ENCODE measurements around the gene NFATC1. TPM values are rescaled to one million over a fixed set of nuclear protein-coding genes. Genes with fewer than 3 reads are reported as not detected.
A peak's percentile ranks its signal among the peaks of the same experiment; 100 is the strongest.

Gene NFATC1
- total RNA-seq, 1 donor from 2014 or later: 0.53 TPM

DNA sequence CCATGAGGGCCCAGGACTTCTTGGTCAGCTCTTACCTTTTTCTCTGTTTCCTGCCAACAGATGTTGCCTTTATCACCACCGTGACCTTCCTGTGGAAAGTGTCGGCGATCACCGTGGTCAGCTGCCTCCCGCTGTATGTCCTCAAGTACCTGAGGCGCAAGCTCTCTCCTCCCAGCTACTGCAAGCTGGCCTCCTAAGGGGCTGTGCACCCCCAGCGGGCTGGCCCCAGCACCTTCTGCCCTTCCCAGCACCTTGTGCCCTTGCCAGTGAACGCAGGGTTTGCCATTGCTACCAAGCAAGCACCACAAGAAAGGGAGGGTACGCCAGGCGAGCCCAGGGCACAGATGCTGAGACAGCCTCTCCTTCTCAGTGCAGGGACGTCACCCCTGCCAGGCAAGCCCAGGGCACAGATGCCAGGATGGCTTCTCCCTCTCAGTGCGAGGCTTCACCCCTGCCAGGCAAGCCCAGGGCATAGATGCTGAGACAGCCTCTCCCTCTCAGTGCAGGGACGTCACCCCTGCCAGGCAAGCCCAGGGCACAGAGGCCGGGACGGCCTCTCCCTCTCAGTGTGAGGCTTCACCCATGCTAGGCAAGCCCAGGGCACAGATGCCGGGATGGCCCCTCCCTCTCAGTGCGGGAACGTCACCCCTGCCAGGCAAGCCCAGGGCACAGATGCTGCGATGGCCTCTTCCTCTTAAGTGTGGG is 18.4 kb upstream of the NFATC1 start:
- DNase-seq (ENCODE audit: low read depth) (no peak), FAIRE-seq (no peak)

DNA sequence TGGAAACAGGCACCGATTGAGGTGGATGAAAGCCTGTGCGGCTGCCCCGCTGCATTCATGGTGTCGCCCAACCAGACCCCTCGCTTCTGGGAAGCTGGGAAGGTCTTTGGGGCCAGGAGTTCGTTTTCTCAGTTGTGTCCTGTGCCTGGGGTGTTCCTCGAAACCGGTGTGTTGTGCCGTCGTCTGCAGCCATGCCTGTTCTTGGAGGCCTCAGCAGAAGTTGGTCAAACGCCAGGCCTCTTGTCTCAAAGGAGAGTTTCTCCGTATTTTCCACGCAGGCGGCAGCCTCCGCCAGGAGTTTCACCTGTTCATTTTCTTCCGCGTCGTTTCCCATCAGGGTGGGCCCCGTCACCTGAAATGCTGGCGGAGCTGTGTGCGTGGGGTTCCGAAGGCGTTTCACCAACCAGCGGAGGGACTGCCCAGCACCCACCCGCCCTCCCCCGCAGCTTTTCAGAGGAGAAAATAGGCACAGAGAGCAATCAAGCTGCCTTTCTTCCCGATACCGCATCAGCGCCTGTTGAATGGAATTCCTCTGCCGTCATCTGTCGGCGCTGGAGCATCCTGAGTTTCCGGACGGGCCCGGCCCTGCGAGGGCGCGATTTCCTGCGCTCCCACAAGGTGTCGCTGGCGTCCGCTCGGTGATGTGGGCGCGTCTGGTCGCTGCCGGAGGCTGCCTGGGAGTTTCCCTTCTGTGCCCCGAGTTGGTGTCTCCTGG is 17.0 kb upstream of the NFATC1 start:
- peak; percentile 51 for DNase-seq (ENCODE audit: low read depth)
- H3K4me3 ChIP-seq (ENCODE audit: low read depth, low read length): no peak overlapping the region
- FAIRE-seq: no peak
- no peaks in the 10 kb centered on the region for H3K27me3 ChIP-seq (ENCODE audit: control insufficient read depth, insufficient read depth, low read length)
- TF ChIP-seq, protein P1, sequence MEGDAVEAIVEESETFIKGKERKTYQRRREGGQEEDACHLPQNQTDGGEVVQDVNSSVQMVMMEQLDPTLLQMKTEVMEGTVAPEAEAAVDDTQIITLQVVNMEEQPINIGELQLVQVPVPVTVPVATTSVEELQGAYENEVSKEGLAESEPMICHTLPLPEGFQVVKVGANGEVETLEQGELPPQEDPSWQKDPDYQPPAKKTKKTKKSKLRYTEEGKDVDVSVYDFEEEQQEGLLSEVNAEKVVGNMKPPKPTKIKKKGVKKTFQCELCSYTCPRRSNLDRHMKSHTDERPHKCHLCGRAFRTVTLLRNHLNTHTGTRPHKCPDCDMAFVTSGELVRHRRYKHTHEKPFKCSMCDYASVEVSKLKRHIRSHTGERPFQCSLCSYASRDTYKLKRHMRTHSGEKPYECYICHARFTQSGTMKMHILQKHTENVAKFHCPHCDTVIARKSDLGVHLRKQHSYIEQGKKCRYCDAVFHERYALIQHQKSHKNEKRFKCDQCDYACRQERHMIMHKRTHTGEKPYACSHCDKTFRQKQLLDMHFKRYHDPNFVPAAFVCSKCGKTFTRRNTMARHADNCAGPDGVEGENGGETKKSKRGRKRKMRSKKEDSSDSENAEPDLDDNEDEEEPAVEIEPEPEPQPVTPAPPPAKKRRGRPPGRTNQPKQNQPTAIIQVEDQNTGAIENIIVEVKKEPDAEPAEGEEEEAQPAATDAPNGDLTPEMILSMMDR (IDR thresholded peaks at IDR 0.05; ENCODE audit: insufficient read depth, low read length, severe bottlenecking): peak; percentile 99
- H3K36me3 ChIP-seq (ENCODE audit: control insufficient read depth, insufficient read depth, low read length): peaks cover 3% of the 10 kb centered on the region

More for the DNA sequence above, 18.4 kb upstream of the NFATC1 start:
- Histone ChIP-seq H3K36me3 (ENCODE audit: control insufficient read depth, insufficient read depth, low read length) (peaks cover 3% of the 10 kb centered on the region), H3K27me3 (ENCODE audit: control insufficient read depth, insufficient read depth, low read length) (no peaks in the 10 kb centered on the region), H3K4me3 (ENCODE audit: low read depth, low read length) (no peak overlapping the region)
- TF ChIP-seq, protein P1 (IDR thresholded peaks at IDR 0.05; ENCODE audit: insufficient read depth, low read length, severe bottlenecking): no peak

DNA sequence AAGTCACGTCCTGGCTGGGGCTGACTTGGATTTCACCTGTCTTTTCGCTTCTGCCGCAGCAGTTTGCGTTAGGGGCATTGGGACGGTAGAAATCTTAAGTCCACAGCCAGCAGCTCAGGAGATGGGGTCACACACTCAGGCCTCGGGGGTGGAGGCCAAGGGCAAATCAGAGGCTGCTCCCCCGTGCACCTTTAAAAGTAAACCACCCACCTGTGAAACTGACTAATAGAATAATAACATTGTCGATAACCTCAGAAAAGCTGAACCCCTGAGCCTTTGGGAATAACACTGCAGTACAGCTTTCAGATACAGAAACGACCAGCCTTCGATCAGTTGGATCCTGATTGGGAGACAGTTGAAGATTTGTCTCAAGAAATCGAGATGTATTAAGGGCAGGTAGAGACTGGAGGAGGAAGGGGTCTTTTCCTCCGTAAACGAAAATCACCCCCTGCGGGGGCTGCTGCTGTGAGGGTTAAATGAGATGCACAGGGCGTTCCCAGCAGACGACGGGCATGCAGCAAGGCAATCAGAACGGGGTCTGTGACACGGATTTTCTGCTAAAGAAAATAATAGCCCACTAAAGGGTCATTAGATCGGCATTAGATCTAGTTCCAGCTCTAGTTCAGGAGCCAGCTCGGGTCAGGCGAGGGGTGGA is 16.4 kb upstream of the NFATC1 start:
- Histone ChIP-seq H3K27me3 (ENCODE audit: control insufficient read depth, insufficient read depth, low read length) (no peaks in the 10 kb centered on the region), H3K36me3 (ENCODE audit: control insufficient read depth, insufficient read depth, low read length) (peaks cover 3% of the 10 kb centered on the region), H3K4me3 (ENCODE audit: low read depth, low read length) (no peak overlapping the region)
- DNase-seq (ENCODE audit: low read depth): no peak
- FAIRE-seq: no peak
- TF ChIP-seq, protein P1 (IDR thresholded peaks at IDR 0.05; ENCODE audit: insufficient read depth, low read length, severe bottlenecking): no peak

DNA sequence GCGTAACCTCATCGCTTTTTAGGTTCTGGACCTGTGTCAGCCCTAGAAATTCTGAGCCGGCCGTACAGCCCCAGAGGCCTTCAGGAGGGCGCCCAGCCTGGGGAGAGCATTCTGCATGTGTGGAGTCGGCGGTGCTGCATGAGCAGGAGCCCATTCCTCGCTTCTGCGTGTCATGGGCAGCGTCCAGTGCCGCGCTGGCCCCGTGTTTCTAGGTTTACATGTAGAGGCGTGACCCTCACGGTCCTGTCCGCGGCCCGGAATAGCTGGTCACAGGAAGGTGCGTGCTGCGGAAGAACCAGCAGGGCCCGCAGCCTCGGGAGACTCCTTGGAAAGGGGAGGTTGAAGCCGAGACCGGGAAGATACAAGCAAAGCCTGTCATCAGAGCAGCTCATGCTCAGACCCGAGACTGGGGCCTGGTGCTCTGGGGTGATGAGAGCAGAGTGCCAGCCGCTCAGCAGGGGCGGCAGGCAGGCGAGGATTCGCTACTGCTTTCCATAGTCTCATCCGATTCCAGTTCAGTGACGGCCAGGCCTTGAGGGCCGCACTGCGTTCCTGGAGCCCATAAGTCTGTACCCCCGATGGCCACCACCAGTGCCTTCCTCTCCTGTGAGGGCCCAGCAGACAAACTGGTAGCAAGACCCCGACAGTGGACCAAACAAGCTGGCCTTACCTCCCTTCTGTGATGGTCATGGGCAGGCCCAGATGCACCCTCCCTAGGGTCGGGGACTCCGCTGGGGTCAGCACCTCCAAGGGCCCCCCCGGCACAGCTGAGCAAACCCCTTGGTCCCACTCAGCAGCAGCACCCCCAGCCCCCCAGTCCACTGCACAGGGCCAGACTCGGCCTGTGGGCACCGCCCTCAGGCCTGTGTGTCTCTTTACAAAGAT is 15.6 kb upstream of the NFATC1 start:
- Histone ChIP-seq H3K27me3 (ENCODE audit: control insufficient read depth, insufficient read depth, low read length) (no peaks in the 10 kb centered on the region), H3K4me3 (ENCODE audit: low read depth, low read length) (no peak overlapping the region), H3K36me3 (ENCODE audit: control insufficient read depth, insufficient read depth, low read length) (peaks cover 1% of the 10 kb centered on the region)
- DNase-seq (ENCODE audit: low read depth) (no peak), FAIRE-seq (no peak)
- TF ChIP-seq, protein P1 (IDR thresholded peaks at IDR 0.05; ENCODE audit: insufficient read depth, low read length, severe bottlenecking): no peak
